ENCODE measurements around the gene GALNT2. TPM values are rescaled to one million over a fixed set of nuclear protein-coding genes. Genes with fewer than 3 reads are reported as not detected.

The GALNT2 gene
- polyA plus RNA-seq, 3 donors, result 19.6 to 25.6 (median 23.4) TPM

DNA sequence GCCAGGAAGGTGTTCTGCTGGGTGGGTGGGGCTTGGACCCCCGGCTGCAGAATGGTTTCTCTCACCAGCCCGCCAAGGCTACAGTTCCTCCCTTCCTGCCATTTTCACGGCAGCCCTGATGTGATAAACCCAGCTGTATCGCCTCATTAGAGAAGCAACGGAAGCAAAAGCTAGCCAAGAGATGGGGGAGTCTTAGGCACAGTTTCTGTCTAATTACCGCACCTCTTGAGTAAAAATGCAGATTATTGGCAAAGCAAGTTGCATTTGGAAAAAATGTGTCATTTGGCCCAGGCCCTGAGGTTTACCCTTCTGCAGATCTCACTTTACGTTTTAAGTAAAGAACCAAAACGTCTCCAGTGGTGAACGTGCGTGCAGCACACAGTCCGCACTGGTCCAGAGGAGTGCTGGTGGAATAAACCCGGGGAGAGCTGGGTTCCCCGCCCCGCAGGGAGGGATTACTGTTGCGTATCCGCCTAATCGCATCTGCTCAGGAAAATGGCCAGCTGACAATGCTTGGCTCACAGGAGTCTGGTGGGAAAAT lies 109.9 kb downstream of the GALNT2 start:
- Histone ChIP-seq H3K27me3 (ENCODE audit: control insufficient read depth in 2 of 2, insufficient read depth in 2 of 2, low read length in 2 of 2) (no peaks in the 10 kb centered on the region), H3K27ac (ENCODE audit: low read depth in 1 of 2, low read length in 2 of 2) (no peak overlapping the region), H3K4me1 (ENCODE audit: control insufficient read depth in 1 of 2, insufficient read depth in 2 of 2, low read length in 2 of 2) (peaks cover 7 to 12% of the 10 kb centered on the region in 2 donors), H3K79me2 (ENCODE audit: insufficient read depth, low read length) (peaks cover 41% of the 10 kb centered on the region), H3K9ac (ENCODE audit: insufficient read depth, low read length, poor library complexity, severe bottlenecking) (no peak overlapping the region), H3K4me2 (replicated peaks; ENCODE audit: extremely low read depth, low read length, poor library complexity, severe bottlenecking) (no peak overlapping the region), H2AFZ (ENCODE audit: insufficient read depth, low read depth, low read length, poor library complexity, severe bottlenecking) (no peak overlapping the region), H3K4me3 (replicated peaks in 1 of 3; ENCODE audit: low read depth in 2 of 3, low read length in 3 of 3) (no peak overlapping the region), H3K36me3 (replicated peaks in 1 of 2; ENCODE audit: control insufficient read depth in 1 of 2, insufficient read depth in 2 of 2, low read length in 2 of 2) (peaks cover 2 to 14% of the 10 kb centered on the region in 2 donors), H4K20me1 (ENCODE audit: insufficient read depth, low read length) (peaks cover 19% of the 10 kb centered on the region), H3K9me3 (replicated peaks in 1 of 2; ENCODE audit: control insufficient read depth in 1 of 2, insufficient read depth in 1 of 2, low read length in 2 of 2) (no peaks in the 10 kb centered on the region)
- TF ChIP-seq, protein P1, sequence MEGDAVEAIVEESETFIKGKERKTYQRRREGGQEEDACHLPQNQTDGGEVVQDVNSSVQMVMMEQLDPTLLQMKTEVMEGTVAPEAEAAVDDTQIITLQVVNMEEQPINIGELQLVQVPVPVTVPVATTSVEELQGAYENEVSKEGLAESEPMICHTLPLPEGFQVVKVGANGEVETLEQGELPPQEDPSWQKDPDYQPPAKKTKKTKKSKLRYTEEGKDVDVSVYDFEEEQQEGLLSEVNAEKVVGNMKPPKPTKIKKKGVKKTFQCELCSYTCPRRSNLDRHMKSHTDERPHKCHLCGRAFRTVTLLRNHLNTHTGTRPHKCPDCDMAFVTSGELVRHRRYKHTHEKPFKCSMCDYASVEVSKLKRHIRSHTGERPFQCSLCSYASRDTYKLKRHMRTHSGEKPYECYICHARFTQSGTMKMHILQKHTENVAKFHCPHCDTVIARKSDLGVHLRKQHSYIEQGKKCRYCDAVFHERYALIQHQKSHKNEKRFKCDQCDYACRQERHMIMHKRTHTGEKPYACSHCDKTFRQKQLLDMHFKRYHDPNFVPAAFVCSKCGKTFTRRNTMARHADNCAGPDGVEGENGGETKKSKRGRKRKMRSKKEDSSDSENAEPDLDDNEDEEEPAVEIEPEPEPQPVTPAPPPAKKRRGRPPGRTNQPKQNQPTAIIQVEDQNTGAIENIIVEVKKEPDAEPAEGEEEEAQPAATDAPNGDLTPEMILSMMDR (IDR thresholded peaks at IDR 0.05), result no peak
- H3K36me3 Mint-ChIP-seq, result peaks cover 31 to 35% of the 10 kb centered on the region in 2 donors
- H3K4me1 Mint-ChIP-seq, result peaks cover 19% of the 10 kb centered on the region
- H3K4me3 Mint-ChIP-seq, result no peak overlapping the region
- no peaks in the 10 kb centered on the region for H3K27me3 Mint-ChIP-seq (ENCODE audit: low read depth in 3 of 3)
- H3K9me3 Mint-ChIP-seq, result no peaks in the 10 kb centered on the region
- intact Hi-C loops (cut with micrococcal nuclease), result no loop called here
- 69% methylated on average over 16 of the region's 17 CpGs for WGBS (ENCODE audit: insufficient coverage)
- no peak for DNase-seq
- no peak overlapping the region for H3K27ac Mint-ChIP-seq

DNA sequence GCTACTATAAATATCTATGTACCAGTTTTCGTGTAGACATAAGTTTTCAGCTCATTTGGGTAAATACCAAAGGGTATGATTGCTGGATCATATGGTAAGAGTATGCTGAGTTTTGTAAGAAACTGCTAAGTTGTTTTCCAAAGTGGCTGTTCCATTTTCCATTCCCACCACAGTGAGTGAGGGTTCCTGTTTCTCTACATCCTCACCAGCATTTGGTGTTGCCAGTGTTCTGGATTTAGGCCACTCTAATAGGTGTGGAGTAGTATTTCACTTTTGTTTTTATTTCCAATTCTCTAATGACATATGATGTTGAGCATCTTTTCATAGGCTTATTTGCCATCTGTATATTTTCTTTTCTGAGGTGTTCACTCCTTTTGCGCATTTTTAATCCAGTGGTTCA lies 112.2 kb downstream of the GALNT2 start:
- H3K4me3 Mint-ChIP-seq, result no peak overlapping the region
- intact Hi-C loops (cut with micrococcal nuclease), result no loop called here
- peaks cover 7 to 12% of the 10 kb centered on the region in 2 donors for H3K4me1 ChIP-seq (ENCODE audit: control insufficient read depth in 1 of 2, insufficient read depth in 2 of 2, low read length in 2 of 2)
- WGBS (ENCODE audit: insufficient coverage), result no CpG with 5 or more reads among the region's 2 CpGs
- TF ChIP-seq, protein P1 (IDR thresholded peaks at IDR 0.05), result no peak
- no peak overlapping the region for H3K9ac ChIP-seq (ENCODE audit: insufficient read depth, low read length, poor library complexity, severe bottlenecking)
- peaks cover 19% of the 10 kb centered on the region for H4K20me1 ChIP-seq (ENCODE audit: insufficient read depth, low read length)
- no peak overlapping the region for H2AFZ ChIP-seq (ENCODE audit: insufficient read depth, low read depth, low read length, poor library complexity, severe bottlenecking)
- H3K4me3 ChIP-seq (replicated peaks in 1 of 3; ENCODE audit: low read depth in 2 of 3, low read length in 3 of 3), result no peak overlapping the region
- peaks cover 15% of the 10 kb centered on the region for H3K4me1 Mint-ChIP-seq
- no peak overlapping the region for H3K27ac Mint-ChIP-seq
- H3K36me3 Mint-ChIP-seq, result peaks cover 36 to 39% of the 10 kb centered on the region in 2 donors
- peaks cover 0 to 1% (median 0%) of the 10 kb centered on the region in 7 donors for H3K9me3 Mint-ChIP-seq
- no peaks in the 10 kb centered on the region for H3K27me3 ChIP-seq (ENCODE audit: control insufficient read depth in 2 of 2, insufficient read depth in 2 of 2, low read length in 2 of 2)
- no peak for DNase-seq
- H3K36me3 ChIP-seq (replicated peaks in 1 of 2; ENCODE audit: control insufficient read depth in 1 of 2, insufficient read depth in 2 of 2, low read length in 2 of 2), result peaks cover 2 to 14% of the 10 kb centered on the region in 2 donors
- peaks cover 24% of the 10 kb centered on the region for H3K79me2 ChIP-seq (ENCODE audit: insufficient read depth, low read length)
- H3K27me3 Mint-ChIP-seq (ENCODE audit: low read depth in 3 of 3), result no peaks in the 10 kb centered on the region
- H3K4me2 ChIP-seq (replicated peaks; ENCODE audit: extremely low read depth, low read length, poor library complexity, severe bottlenecking), result no peak overlapping the region
- no peak overlapping the region for H3K27ac ChIP-seq (ENCODE audit: low read depth in 1 of 2, low read length in 2 of 2)
- no peaks in the 10 kb centered on the region for H3K9me3 ChIP-seq (replicated peaks in 1 of 2; ENCODE audit: control insufficient read depth in 1 of 2, insufficient read depth in 1 of 2, low read length in 2 of 2)

All from CD14-positive monocyte (primary cell).